ENCODE results near the gene BRSK2.
"Not testable (repeated sequence)": the region's sequence is repeated elsewhere in the genome, so short reads cannot be mapped to it uniquely, and the experiment has no call there.

The BRSK2 gene

DNA sequence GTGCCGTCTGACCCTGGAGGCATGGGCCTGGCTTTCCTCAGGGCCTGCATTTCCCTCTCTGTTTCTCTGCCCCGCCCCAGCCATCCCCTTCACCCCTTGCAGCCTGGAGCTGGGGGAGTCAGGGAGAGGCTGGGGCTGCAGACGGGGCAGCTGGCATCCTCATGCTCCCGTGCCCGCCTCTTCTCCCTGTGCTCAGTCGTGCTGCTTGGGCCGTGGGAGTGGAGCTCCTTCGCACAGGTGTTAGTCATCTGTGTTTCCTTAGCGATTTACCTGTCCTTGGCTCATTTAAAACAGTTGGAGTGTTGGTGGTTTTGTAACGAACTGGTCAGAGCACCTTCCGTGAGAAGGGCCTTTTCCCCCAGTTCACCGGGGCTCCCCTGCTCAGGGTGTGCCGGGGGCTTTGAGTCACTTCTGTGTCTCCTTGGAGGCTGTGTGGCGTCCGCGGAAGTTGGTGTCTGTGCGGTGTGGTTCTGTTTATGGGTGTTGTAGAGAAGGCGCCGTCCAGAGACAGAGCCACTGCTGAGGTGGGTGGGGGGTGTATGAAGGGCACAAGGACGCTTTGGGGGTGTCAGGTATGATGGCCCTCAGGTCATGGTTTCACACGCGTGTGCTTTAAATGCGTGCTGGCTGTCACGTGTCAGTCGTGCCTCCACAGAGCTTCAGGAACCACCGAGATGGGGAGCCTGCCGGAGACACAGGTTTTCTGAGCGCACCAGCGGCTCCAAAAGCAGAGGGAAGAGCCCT is 19.5 kb downstream of the BRSK2 start:
- Histone ChIP-seq H3K4me1 (no peaks in the 10 kb centered on the region), H3K27me3 (ENCODE audit: low read depth) (no peaks in the 10 kb centered on the region), H3K36me3 (replicated peaks) (no peaks in the 10 kb centered on the region), H3K4me3 (no peak overlapping the region), H3K9me3 (peaks cover 2% of the 10 kb centered on the region; the same call in 1 of the 2 replicates)
- no peak for DNase-seq (ENCODE audit: low spot score in 2 of 2)
- in situ Hi-C loops (cut with MboI; ENCODE audit: low sequenced_read_pairs): no loop called here

DNA sequence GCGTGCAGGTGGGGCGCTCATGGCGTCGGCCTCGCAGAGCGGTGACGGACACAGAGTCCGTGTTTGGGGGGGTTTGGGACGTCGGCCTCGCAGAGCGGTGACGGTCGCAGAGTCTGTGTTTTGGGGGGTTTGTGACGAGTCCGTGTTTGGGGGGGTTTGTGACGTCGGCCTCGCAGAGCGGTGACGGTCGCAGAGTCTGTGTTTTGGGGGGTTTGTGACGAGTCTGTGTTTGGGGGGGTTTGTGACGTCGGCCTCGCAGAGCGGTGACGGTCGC is 20.1 kb downstream of the BRSK2 start:
- in situ Hi-C loops (cut with MboI; ENCODE audit: low sequenced_read_pairs); H3K4me1 ChIP-seq; H3K4me3 ChIP-seq; H3K36me3 ChIP-seq (replicated peaks); DNase-seq (ENCODE audit: low spot score in 2 of 2); H3K27me3 ChIP-seq (ENCODE audit: low read depth); H3K9me3 ChIP-seq: not testable (repeated sequence)

DNA sequence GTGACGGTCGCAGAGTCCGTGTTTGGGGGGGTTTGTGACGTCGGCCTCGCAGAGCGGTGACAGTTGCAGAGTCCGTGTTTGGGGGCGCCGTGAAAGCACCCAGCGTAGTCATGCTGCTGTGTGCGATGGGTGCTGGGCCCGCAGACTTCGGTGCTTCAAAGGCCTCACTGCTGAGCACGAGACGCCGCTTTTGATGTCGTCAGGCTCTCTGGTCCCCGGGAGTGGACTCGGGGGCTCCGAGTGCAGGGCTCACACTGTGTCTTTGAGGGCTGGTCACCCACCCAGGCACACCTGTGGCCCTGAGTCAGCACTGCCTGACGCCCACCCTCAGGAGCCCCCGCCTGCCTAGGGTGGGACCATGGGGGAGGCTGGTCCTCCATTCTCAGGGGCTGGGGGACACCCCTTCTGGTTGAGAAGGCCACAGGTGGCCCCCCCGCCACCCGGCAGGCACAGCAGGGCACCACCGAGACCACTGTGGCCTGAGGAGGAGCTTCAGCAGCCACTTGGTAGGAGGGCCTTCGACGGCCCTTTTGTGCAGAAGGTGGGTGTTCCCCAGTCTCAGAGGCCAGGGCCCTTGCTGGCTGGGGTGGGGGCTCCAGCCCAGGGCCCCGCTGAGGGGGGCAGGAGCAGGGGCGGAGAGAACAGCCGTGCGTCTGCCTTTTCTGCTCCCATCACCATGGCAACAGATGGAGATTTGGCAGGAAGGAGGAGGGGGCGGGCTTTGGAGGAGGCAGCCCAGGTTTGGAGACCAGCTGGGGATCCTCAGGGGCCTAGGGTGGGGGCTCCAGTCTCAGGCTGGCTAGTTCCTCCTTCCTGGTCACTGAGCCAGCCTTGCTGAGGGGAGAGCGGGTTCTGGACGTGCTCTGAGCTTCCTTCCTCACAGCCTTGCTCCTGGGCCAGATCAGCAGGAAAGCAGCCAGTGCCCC is 20.9 kb downstream of the BRSK2 start:
- H3K9me3 ChIP-seq: peaks cover 12% of the 10 kb centered on the region
- no peak overlapping the region for H3K4me3 ChIP-seq
- DNase-seq (ENCODE audit: low spot score in 2 of 2): no peak
- in situ Hi-C loops (cut with MboI; ENCODE audit: low sequenced_read_pairs): no loop called here
- no peaks in the 10 kb centered on the region for H3K36me3 ChIP-seq (replicated peaks)
- no peaks in the 10 kb centered on the region for H3K27me3 ChIP-seq (ENCODE audit: low read depth)
- H3K4me1 ChIP-seq: no peaks in the 10 kb centered on the region

DNA sequence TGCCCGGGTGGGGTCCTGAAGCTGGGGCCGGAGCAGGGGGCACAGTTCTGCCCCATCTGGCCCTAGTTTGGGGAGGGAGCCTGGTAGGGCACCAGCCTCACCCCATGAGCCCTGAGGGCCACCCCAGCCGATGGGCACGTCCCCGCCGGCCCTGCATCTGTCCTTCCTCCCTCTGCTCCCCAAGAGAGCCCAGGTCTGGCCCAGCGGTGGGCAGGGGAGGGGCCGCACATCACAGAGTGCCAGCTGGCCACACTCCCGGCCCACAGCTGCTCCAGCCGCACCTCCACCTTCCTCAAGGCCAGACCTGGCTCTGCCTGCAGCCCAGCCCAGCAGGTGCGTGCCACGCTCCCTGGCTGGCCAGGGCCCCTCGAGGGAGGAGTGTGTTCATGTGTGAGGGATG is 21.6 kb downstream of the BRSK2 start:
- DNase-seq (ENCODE audit: low spot score in 2 of 2): no peak
- H3K9me3 ChIP-seq: peaks cover 17% of the 10 kb centered on the region
- H3K4me3 ChIP-seq: no peak overlapping the region
- no peaks in the 10 kb centered on the region for H3K27me3 ChIP-seq (ENCODE audit: low read depth)
- H3K36me3 ChIP-seq (replicated peaks): no peaks in the 10 kb centered on the region
- in situ Hi-C loops (cut with MboI; ENCODE audit: low sequenced_read_pairs): no loop called here
- no peaks in the 10 kb centered on the region for H3K4me1 ChIP-seq

DNA sequence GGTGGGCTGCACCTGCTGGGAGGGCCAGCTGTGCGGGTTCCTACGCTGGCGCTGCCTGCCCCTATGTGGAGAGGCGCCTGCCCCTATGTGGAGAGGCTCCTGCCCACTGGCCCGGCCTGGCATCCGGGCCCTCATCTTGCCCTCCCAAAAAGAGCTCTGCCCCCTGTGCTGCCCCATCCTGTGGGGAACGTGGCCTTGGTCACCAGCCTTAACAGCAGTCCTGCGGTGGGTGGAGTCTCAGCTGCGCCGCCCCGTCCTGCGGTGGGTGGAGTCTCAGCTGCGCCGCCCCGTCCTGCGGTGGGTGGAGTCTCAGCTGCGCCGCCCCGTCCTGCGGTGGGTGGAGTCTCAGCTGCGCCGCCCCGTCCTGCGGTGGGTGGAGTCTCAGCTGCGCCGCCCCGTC is 22.0 kb downstream of the BRSK2 start:
- in situ Hi-C loops (cut with MboI; ENCODE audit: low sequenced_read_pairs): not testable (repeated sequence)

DNA sequence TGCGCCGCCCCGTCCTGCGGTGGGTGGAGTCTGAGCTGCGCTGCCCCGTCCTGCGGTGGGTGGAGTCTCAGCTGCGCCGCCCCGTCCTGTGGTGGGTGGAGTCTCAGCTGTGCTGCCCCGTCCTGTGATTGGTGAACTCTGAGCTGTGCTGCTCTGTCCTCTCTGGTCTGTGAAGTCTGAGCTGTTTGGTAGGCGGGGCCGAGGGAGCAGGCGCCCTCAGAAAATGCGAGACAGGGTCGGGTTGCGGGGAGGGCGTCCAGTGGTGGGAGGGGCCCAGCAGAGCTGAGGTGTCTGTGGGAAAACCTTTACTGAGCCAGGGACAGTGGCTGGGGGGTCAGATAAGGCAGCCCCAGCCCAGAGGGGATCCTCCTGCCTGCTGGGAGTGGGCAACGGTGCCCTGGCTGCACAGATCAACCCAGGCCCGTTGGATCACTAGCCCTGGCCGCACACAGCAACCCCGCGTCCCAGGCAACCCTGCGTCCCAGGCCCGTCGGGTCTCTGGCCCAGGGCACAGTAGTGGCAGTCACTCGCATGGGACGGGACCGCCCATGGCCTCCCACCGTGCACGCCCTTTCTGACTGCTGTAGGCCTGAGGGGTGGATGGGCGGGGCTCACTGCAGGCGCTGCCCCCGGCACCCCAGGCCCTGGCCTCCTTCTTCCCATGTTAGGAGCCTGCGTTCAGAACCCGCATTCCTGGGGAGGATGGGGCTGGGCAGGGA is 22.8 kb downstream of the BRSK2 start:
- no peak for DNase-seq (ENCODE audit: low spot score in 2 of 2)
- H3K27me3 ChIP-seq (ENCODE audit: low read depth): no peaks in the 10 kb centered on the region
- H3K36me3 ChIP-seq (replicated peaks): no peaks in the 10 kb centered on the region
- no peak overlapping the region for H3K4me3 ChIP-seq
- H3K9me3 ChIP-seq: peaks cover 26% of the 10 kb centered on the region
- no peaks in the 10 kb centered on the region for H3K4me1 ChIP-seq
- in situ Hi-C loops (cut with MboI; ENCODE audit: low sequenced_read_pairs): no loop called here

More for the DNA sequence above, 22.0 kb downstream of the BRSK2 start:
- not testable (repeated sequence) for H3K4me3 ChIP-seq; H3K4me1 ChIP-seq; H3K27me3 ChIP-seq (ENCODE audit: low read depth); H3K36me3 ChIP-seq (replicated peaks); DNase-seq (ENCODE audit: low spot score in 2 of 2)
- peaks cover 21% of the 10 kb centered on the region for H3K9me3 ChIP-seq

DNA sequence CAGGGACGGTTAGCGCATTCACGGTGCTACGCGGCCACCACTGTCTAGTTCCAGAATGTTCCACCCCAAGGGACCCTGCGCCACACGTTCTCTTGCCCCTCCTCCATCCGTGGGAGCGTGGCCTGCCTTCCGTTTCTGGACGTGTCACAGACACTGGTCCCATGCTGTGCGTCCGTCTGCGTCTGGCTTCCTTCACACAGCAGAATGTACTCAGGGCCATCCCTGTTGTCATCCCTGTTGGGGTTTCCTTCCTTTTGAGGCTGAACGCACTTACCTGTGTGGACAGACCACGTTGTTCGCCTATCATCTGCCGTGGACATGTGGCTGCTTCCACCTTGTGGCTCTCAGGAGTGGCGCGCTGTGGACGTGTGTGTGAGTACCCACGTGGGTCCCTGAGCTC is 24.9 kb downstream of the BRSK2 start:
- in situ Hi-C loops (cut with MboI; ENCODE audit: low sequenced_read_pairs): no loop called here
- Histone ChIP-seq H3K9me3 (peaks cover 32% of the 10 kb centered on the region), H3K4me1 (no peaks in the 10 kb centered on the region), H3K27me3 (ENCODE audit: low read depth) (no peaks in the 10 kb centered on the region), H3K4me3 (no peak overlapping the region), H3K36me3 (replicated peaks) (no peaks in the 10 kb centered on the region)
- no peak for DNase-seq (ENCODE audit: low spot score in 2 of 2)

DNA sequence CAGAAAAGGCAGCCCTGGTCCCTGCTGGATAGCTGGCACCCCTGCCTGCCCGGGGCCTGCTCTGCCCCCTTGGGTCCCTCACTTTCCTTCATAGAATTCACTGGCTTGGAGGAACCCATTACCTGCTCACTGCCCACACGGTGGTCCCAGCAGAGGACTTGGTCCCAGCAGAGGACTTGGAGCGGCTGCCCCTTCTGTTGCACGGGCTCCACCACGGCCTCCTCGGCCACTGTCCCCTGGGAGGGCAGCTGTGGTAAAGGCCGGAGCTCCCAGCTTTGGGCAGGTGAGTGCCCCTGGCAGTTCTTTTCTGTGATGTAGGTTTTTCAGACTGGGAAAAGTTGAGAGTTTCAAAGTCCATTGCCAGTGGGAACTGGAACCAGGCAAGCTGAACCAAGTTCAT is 25.9 kb downstream of the BRSK2 start:
- no peak for DNase-seq (ENCODE audit: low spot score in 2 of 2)
- Histone ChIP-seq H3K9me3 (peaks cover 32% of the 10 kb centered on the region), H3K4me3 (no peak overlapping the region), H3K27me3 (ENCODE audit: low read depth) (no peaks in the 10 kb centered on the region), H3K4me1 (no peaks in the 10 kb centered on the region), H3K36me3 (replicated peaks) (no peaks in the 10 kb centered on the region)
- in situ Hi-C loops (cut with MboI; ENCODE audit: low sequenced_read_pairs): no loop called here

DNA sequence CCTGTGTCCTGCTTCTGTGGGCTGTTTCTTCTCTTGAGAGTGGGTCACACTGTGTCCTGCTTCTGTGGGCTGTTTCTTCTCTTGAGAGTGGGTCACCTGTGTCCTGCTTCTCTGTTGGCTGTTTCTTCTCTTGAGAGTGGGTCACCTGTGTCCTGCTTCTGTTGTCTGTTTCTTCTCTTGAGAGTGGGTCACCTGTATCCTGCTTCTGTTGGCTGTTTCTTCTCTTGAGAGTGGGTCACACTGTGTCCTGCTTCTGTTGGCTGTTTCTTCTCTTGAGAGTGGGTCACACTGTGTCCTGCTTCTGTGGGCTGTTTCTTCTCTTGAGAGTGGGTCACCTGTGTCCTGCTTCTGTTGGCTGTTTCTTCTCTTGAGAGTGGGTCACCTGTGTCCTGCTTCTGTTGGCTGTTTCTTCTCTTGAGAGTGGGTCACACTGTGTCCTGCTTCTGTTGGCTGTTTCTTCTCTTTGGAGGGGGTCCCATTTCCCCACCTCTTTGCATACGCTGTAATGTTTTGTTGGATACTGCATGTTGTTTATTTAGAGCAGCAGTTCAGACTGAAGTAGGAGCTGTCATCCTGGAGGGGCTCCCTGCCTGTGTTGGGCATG is 28.6 kb downstream of the BRSK2 start:
- in situ Hi-C loops (cut with MboI; ENCODE audit: low sequenced_read_pairs): not testable (repeated sequence)
- peaks cover 32% of the 10 kb centered on the region for H3K9me3 ChIP-seq

DNA sequence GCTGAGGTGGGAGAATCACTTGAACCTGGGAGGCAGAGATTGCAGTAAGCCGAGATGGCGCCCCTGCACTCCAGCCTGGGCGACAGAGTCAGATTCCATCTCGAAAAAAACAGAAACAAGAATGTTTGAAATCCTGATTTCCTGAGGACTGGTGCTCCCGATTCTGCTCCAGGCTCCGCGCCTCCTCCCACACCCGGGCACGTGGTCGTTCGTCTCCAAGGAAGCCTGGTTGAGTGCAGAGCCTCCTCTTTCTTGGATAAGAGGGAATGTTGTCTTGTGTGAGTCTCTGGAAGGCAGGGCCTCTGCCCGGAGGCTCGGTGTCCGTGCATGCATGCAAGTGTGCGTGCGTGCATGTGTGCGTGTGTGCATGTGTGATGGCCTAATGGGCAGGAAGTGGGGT is 30.1 kb downstream of the BRSK2 start:
- in situ Hi-C loops (cut with MboI; ENCODE audit: low sequenced_read_pairs): no loop called here
- Histone ChIP-seq H3K36me3 (replicated peaks) (no peaks in the 10 kb centered on the region), H3K9me3 (peaks cover 25% of the 10 kb centered on the region), H3K27me3 (ENCODE audit: low read depth) (no peaks in the 10 kb centered on the region), H3K4me3 (no peak overlapping the region), H3K4me1 (no peaks in the 10 kb centered on the region)
- DNase-seq (ENCODE audit: low spot score in 2 of 2): no peak

More for the DNA sequence above, 28.6 kb downstream of the BRSK2 start:
- not testable (repeated sequence) for H3K4me3 ChIP-seq; H3K4me1 ChIP-seq; H3K36me3 ChIP-seq (replicated peaks); H3K27me3 ChIP-seq (ENCODE audit: low read depth); DNase-seq (ENCODE audit: low spot score in 2 of 2)

DNA sequence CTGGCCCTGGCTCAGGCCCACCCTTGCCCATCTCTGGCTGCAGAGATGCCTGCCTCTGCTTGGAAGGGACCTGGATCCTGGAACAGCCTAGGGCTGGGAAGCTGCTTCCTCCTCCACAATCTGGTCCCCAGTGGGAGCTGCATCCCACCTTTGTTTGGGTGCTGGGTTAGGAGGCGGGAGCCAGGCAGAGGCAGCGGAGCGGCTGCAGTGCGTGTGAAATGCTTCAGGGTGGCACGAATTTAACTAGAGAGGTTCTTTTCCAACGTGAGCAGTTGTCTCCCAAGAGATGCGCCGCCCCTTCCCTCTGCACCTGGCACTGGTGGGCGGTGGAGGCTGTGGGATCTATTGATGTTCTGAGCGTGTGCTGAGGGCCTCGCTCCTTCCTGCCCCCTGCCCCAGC is 31.6 kb downstream of the BRSK2 start:
- H3K36me3 ChIP-seq (replicated peaks): no peaks in the 10 kb centered on the region
- no peak overlapping the region for H3K4me3 ChIP-seq
- no peak for DNase-seq (ENCODE audit: low spot score in 2 of 2)
- in situ Hi-C loops (cut with MboI; ENCODE audit: low sequenced_read_pairs): no loop called here
- no peaks in the 10 kb centered on the region for H3K27me3 ChIP-seq (ENCODE audit: low read depth)
- no peaks in the 10 kb centered on the region for H3K4me1 ChIP-seq
- peaks cover 15% of the 10 kb centered on the region for H3K9me3 ChIP-seq

DNA sequence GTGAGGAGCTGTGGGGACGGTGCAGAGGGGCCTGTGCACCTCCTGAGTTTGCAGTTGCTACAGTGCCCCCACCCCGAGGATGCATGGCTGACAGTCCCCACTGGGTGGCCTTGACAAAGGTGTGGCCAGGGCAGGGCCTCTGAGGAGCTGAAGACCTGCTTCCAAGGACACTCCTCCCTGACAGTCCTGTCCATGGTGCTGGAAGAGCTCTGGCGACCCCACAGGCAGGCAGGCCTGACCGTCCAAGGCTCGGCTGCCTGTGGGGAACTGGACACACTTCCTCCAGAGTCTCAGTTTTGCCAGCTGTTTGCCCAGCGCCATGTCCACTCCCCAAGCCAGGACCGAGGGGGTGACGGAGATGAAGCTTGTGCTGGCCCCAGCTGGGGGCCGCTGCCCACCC is 32.7 kb downstream of the BRSK2 start:
- no peak for DNase-seq (ENCODE audit: low spot score in 2 of 2)
- no peaks in the 10 kb centered on the region for H3K36me3 ChIP-seq (replicated peaks)
- in situ Hi-C loops (cut with MboI; ENCODE audit: low sequenced_read_pairs): no loop called here
- H3K4me3 ChIP-seq: no peak overlapping the region
- H3K9me3 ChIP-seq: peaks cover 6% of the 10 kb centered on the region; the same call in 1 of the 2 replicates
- H3K27me3 ChIP-seq (ENCODE audit: low read depth): no peaks in the 10 kb centered on the region
- H3K4me1 ChIP-seq: no peaks in the 10 kb centered on the region

DNA sequence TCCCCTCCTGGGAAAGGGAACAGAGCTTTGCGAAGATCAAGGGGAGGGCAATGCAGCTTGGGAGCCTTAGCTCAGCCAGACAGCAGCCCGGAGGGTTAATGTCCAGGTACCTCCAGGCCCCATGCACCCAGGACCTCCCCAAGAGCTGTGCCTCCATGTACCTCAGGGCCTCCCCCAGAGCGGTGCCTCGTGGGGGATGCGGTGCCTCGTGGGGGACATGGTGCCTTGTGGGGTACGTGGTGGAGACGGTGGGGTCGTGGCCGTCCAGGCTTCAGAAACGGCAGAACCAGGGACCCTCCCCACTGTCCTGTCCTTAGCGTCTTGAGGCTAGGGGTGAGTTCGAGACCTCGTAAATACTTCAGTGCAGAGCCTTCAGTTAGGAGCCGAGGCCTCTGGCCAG is 33.2 kb downstream of the BRSK2 start:
- in situ Hi-C loops (cut with MboI; ENCODE audit: low sequenced_read_pairs): no loop called here
- no peaks in the 10 kb centered on the region for H3K4me1 ChIP-seq
- no peak overlapping the region for H3K4me3 ChIP-seq
- DNase-seq (ENCODE audit: low spot score in 2 of 2): no peak
- H3K9me3 ChIP-seq: peaks cover 6% of the 10 kb centered on the region; the same call in 1 of the 2 replicates
- H3K36me3 ChIP-seq (replicated peaks): no peaks in the 10 kb centered on the region
- no peaks in the 10 kb centered on the region for H3K27me3 ChIP-seq (ENCODE audit: low read depth)
